RWPE1 (cell line): ENCODE measurements around the gene FMC1.

Source experiments
- CTCF ChIA-PET: fragments of 350-600 bp; sonication (Branson Sonifier 250); formaldehyde crosslinking; extraction: SDS; loops from one replicate; lab custom pipeline; 2021; lab: Yijun Ruan, JAX
- POLR2A ChIA-PET: fragments of 400-600 bp; formaldehyde crosslinking; extraction: SDS; loops from one replicate; lab custom pipeline; 2020; ENCODE audit warnings: antibody characterized with exemption; ENCODE audit not compliant: low non-redundant PET; lab: Yijun Ruan, JAX
- DNase-seq: peaks from one replicate; pipeline ENCODE4 v3.0.0; 2012; ENCODE audit warnings: low spot score
- H3K27ac ChIP-seq: fragments of 450-650 bp; 2 replicates; pipeline ENCODE4 v1.5.1; 2017
- TF ChIP-seq, protein P1 (sequence below): fragments of 450-650 bp; conservative IDR thresholded peaks from 2 replicates; pipeline ENCODE4 v1.5.1; 2017; ENCODE audit warnings: low read depth, mild to moderate bottlenecking

Gene FMC1

DNA sequence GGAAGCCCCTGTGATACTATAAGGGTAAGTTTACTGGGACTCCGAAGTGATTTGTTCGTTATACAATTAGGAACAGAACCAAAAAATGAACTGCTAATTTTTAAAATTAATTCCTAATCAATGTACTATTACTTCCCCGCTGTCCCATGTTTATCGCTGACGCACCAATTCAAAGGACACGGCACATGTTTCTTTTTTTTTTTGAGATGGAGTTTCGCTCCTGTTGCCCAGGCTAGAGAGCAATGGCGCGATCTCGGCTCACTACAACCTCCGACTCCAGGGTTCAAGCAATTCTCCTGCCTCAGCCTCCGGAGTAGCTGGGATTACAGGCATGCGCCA, 1.5 kb upstream of the FMC1 start:
- CTCF ChIA-PET: interaction anchor here (0.7 kb wide), 1 partner anchor 229 kb away, joined by 3 read pairs; no protein-coding TSS in a partner anchor
- TF ChIP-seq, protein P1, sequence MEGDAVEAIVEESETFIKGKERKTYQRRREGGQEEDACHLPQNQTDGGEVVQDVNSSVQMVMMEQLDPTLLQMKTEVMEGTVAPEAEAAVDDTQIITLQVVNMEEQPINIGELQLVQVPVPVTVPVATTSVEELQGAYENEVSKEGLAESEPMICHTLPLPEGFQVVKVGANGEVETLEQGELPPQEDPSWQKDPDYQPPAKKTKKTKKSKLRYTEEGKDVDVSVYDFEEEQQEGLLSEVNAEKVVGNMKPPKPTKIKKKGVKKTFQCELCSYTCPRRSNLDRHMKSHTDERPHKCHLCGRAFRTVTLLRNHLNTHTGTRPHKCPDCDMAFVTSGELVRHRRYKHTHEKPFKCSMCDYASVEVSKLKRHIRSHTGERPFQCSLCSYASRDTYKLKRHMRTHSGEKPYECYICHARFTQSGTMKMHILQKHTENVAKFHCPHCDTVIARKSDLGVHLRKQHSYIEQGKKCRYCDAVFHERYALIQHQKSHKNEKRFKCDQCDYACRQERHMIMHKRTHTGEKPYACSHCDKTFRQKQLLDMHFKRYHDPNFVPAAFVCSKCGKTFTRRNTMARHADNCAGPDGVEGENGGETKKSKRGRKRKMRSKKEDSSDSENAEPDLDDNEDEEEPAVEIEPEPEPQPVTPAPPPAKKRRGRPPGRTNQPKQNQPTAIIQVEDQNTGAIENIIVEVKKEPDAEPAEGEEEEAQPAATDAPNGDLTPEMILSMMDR: no peak

DNA sequence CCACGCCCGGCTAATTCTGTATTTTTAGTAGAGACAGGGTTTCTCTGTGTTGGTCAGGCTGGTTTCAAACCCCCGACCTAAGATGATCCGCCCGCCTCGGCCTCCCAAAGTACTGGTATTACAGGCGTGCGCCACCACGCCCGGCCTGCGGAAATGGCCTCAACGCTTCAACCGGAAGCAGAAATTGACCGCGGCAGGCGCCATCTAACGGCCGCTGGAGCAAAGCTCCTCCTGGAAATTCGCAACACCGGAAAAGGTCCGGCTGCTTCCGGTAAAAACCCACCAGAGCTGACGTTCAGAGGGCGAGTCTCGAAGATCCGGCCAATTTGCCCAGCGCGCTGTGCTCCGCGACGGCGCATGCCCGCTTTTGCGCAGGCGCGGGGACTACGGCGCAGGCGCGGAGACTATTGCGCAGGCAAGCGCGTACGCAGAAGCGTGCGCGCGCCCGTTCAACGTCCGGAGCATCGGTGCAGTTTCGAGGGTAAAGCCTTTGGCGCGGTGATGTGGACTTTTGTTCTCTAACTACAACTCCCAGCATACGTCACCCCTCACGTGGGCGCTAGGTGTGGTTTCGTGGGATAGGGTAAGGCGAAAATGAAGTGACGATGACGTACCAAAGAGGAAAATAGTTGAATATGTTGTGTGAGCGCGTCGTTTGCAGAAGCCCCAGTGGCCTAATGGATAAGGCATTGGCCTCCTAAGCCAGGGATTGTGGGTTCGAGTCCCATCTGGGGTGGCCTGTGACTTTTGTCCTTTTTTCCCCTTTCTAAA, 915 bp upstream of the FMC1 start:
- ChIA-PET POLR2A (interaction anchor here (1.0 kb wide), 1 partner anchor 20 kb away, joined by 4 read pairs; the partner anchor contains the start of gene LUC7L2), CTCF (interaction anchor here (0.7 to 0.8 kb wide), 3 partner anchors 94 to 230 kb away, joined by 3 to 4 read pairs (median 3); no protein-coding TSS in a partner anchor)
- TF ChIP-seq, protein P1: peak; percentile 91
- peak; percentile 94 for DNase-seq
- peak overlapping the region; percentile 98 for H3K27ac ChIP-seq

More for the DNA sequence above, 1.5 kb upstream of the FMC1 start:
- H3K27ac ChIP-seq: peak overlapping the region; percentile 98
- no peak for DNase-seq
- POLR2A ChIA-PET: interaction anchor here (1.0 kb wide), 1 partner anchor 20 kb away, joined by 4 read pairs; the partner anchor contains the start of gene LUC7L2

DNA sequence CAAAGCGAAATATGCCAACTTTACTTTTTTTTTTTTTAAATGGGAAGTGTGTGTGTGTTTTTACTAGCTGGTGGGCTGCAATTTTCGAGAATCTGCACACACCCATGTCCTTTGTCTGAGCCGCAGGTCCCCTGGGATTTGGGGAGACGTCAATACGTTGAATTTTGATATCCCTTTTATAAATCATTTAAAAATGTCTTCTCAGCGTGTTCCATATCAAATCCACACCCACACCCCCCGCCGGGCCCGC, 404 bp upstream of the FMC1 start:
- peak overlapping the region; percentile 98 for H3K27ac ChIP-seq
- CTCF ChIA-PET: interaction anchor here (0.8 kb wide), 1 partner anchor 94 kb away, joined by 4 read pairs; no protein-coding TSS in a partner anchor
- POLR2A ChIA-PET: no interaction called here
- TF ChIP-seq, protein P1: no peak
- no peak for DNase-seq

DNA sequence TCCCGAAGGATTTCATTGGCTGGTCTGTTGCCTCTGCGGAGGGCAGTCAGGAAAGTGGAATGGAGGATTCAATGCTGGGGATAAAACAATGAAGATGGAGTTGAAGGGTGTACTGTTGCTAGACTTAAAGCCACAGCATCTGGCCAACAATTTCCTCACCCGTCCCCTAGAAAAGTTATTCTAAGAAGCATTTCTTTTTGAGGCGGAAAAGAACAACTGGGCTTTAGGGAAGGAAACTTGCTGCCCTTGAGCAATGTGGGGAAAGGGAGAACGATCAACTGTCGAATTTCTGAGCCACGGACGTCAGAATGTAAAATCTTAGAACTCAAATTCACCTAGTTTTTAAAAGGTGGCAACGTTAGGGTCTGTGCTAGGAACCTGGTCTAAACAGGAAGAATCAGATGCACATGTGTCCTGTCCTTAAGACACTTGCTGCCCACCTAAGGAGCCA, 664 bp downstream of the FMC1 start:
- peak; percentile 81 for DNase-seq
- H3K27ac ChIP-seq: peak overlapping the region; percentile 98
- ChIA-PET CTCF (no interaction called here), POLR2A (no interaction called here)
- TF ChIP-seq, protein P1: no peak

DNA sequence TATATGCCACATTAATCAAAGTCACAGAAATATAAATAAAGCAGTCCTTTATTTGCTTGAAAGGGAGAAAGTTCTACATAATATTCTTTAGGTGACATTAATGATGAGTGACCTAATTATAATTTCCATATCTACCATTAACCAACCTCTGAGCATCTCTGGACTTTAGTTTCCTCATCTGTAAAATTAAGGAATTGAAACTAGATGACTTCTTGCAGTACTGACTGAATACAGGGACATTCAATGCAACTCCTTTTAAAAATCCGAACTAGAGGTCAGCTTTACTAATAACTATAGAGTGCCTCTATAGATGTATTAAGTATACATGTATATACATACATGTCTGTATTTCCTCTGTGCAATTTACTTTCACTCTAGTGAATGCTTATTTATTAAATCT, 3.9 kb downstream of the FMC1 start:
- no peak for DNase-seq
- ChIA-PET POLR2A (no interaction called here), CTCF (no interaction called here)
- TF ChIP-seq, protein P1: no peak
- no peak overlapping the region for H3K27ac ChIP-seq

DNA sequence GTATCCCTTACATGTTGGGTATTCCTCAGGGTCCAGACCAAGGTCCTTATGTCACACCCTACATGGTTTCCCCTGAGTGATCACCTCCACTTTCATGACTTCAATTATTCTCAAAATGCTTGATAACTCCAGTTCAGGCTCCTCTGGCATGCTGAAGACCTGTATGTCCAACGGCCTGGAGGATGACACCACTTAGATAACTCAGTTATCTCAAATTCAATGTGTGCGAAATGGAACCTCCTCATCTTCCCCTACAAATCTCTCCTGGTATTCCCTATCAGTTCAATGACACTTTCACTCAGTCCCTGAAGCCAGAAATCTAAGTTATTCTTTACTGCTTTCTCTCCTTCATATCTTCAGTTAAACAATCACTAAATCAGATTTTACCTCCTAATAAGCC, 9.9 kb downstream of the FMC1 start:
- no peak for DNase-seq
- TF ChIP-seq, protein P1: no peak
- ChIA-PET POLR2A (no interaction called here), CTCF (no interaction called here)
- no peak overlapping the region for H3K27ac ChIP-seq
